PC-9 (cell line): Measurements from ENCODE around the gene GRK4. TPM values are rescaled to one million over a fixed set of nuclear protein-coding genes. Genes with fewer than 3 reads are reported as not detected.

Source experiments
- BruUV-seq: library from RNA; stranded (reverse); fragments of 400-500 nt; replicated peaks from 2 replicates; lab custom pipeline; 2021; lab: Mats Ljungman, UMichigan
- CTCF ChIA-PET: fragments of 300-600 bp; sonication (Branson Sonifier 250); formaldehyde crosslinking; loops from one replicate; lab custom pipeline; 2022; ENCODE audit warnings: antibody characterized with exemption; lab: Charles Lee
- POLR2A ChIA-PET: fragments of 300-600 bp; sonication (Branson Sonifier 250); formaldehyde crosslinking; loops from one replicate; lab custom pipeline; 2022; ENCODE audit warnings: antibody characterized with exemption; ENCODE audit not compliant: unreplicated experiment; lab: Charles Lee
- DNase-seq, 2 experiments: peaks; one replicate each; pipeline versions ENCODE4 v3.0.0 to v3.0.0-alpha.2; 2015 to 2022; ENCODE audit warnings: mixed read lengths in 1 of 2
- H2AFZ ChIP-seq: fragments of 200-600 bp; sonication (generic); 2 replicates; pipeline ENCODE4 v1.8.1; 2017; ENCODE audit warnings: antibody characterized with exemption
- H3F3A ChIP-seq: fragments of 200-600 bp; sonication (generic); 2 replicates; pipeline ENCODE4 v1.8.1; 2017; ENCODE audit warnings: antibody characterized with exemption, mild to moderate bottlenecking, low read depth; ENCODE audit not compliant: insufficient read depth
- H3K27ac ChIP-seq: fragments of 200-600 bp; sonication (generic); 2 replicates; pipeline ENCODE4 v1.6.1; 2016; ENCODE audit warnings: mixed run types
- H3K27me3 ChIP-seq: fragments of 200-600 bp; sonication (generic); 2 replicates; pipeline ENCODE4 v1.6.1; 2016; ENCODE audit warnings: low read depth, mixed run types; ENCODE audit not compliant: insufficient read depth
- H3K36me3 ChIP-seq: fragments of 200-600 bp; sonication (generic); 2 replicates; pipeline ENCODE4 v1.6.1; 2016; ENCODE audit warnings: low read depth, mixed run types
- H3K4me1 ChIP-seq: fragments of 200-600 bp; sonication (generic); replicated peaks from 2 replicates; pipeline ENCODE4 v1.6.1; 2016; ENCODE audit warnings: mixed run types; ENCODE audit not compliant: insufficient read depth
- H3K4me2 ChIP-seq: fragments of 200-600 bp; sonication (generic); 2 replicates; pipeline ENCODE4 v1.6.1; 2017; ENCODE audit warnings: mixed run types
- H3K4me3 ChIP-seq: fragments of 200-600 bp; sonication (generic); 2 replicates; pipeline ENCODE4 v1.6.1; 2016; ENCODE audit warnings: mixed run types
- H3K79me2 ChIP-seq: fragments of 200-600 bp; sonication (generic); 2 replicates; pipeline ENCODE4 v1.6.1; 2017; ENCODE audit warnings: low read depth, mixed run types
- H3K9me2 ChIP-seq: fragments of 200-600 bp; sonication (generic); 2 replicates; pipeline ENCODE4 v1.8.1; 2017; ENCODE audit warnings: mild to moderate bottlenecking; ENCODE audit not compliant: insufficient read depth
- H3K9me3 ChIP-seq: fragments of 200-600 bp; sonication (generic); 2 replicates; pipeline ENCODE4 v1.8.1; 2016; ENCODE audit warnings: low read depth; ENCODE audit not compliant: insufficient read depth
- H4K20me1 ChIP-seq: fragments of 200-600 bp; sonication (generic); 2 replicates; pipeline ENCODE4 v1.8.1; 2017; ENCODE audit not compliant: insufficient read depth
- CTCF ChIP-seq: fragments of 200-600 bp; sonication (generic); conservative IDR thresholded peaks from 2 replicates; pipeline ENCODE4 v1.6.1; 2017; ENCODE audit warnings: mixed run types, antibody characterized with exemption, mild to moderate bottlenecking, moderate library complexity
- EZH2 ChIP-seq: fragments of 200-600 bp; sonication (generic); IDR thresholded peaks from 2 replicates; pipeline ENCODE4 v1.8.0; 2017; ENCODE audit warnings: antibody characterized with exemption, low read depth
- intact Hi-C: fragments of 100-400 bp; cut with micrococcal nuclease; formaldehyde crosslinking; loops from one replicate; pipeline ENCODE4 v1.10.0; 2022; ENCODE audit not compliant: unreplicated experiment
- total RNA-seq: library from RNA; stranded (reverse); gene quantifications from 2 replicates; pipeline ENCODE4 v1.2.3, GENCODE V29; 2021

GRK4 gene
- total RNA-seq, 1 experiment from 2014 or later, result 3.1 TPM

- no TSS peak for BruUV-seq
- H3K4me3 ChIP-seq, result no peak overlapping the region
- no peak for TF ChIP-seq CTCF
- TF ChIP-seq EZH2, result no peak
- CTCF ChIA-PET, result no interaction called here
- H2AFZ ChIP-seq, result no peak overlapping the region
- H3F3A ChIP-seq, result no peaks in the 10 kb centered on the region
- intact Hi-C loops, result no loop called here
- H3K9me2 ChIP-seq, result no peaks in the 10 kb centered on the region
- H3K36me3 ChIP-seq, result no peaks in the 10 kb centered on the region
- POLR2A ChIA-PET, result no interaction called here
- DNase-seq, result no peak
- H3K4me2 ChIP-seq, result no peak overlapping the region
- no peaks in the 10 kb centered on the region for H3K4me1 ChIP-seq
- H3K27ac ChIP-seq, result no peak overlapping the region
- no peaks in the 10 kb centered on the region for H3K79me2 ChIP-seq
- no peaks in the 10 kb centered on the region for H4K20me1 ChIP-seq
- H3K9me3 ChIP-seq, result no peaks in the 10 kb centered on the region
- H3K27me3 ChIP-seq, result no peaks in the 10 kb centered on the region
Measured at GRCh38 chr4:3026540-3026939, 63.2 kb downstream of the GRK4 start.

- BruUV-seq, result no TSS peak
- Histone ChIP-seq H3K36me3 (no peaks in the 10 kb centered on the region), H4K20me1 (no peaks in the 10 kb centered on the region), H3K27me3 (no peaks in the 10 kb centered on the region), H3K9me2 (no peaks in the 10 kb centered on the region), H3K9me3 (no peaks in the 10 kb centered on the region), H3K4me2 (no peak overlapping the region), H3K27ac (no peak overlapping the region), H2AFZ (no peak overlapping the region), H3K4me3 (no peak overlapping the region), H3K79me2 (no peaks in the 10 kb centered on the region), H3F3A (no peaks in the 10 kb centered on the region), H3K4me1 (no peaks in the 10 kb centered on the region)
- intact Hi-C loops, result no loop called here
- ChIA-PET POLR2A (no interaction called here), CTCF (no interaction called here)
- no peak for DNase-seq
- TF ChIP-seq EZH2 (no peak), CTCF (no peak)
Measured at GRCh38 chr4:3029464-3029863, 66.1 kb downstream of the GRK4 start.

- CTCF ChIA-PET, result interaction anchor here (0.6 to 1.4 kb wide), 2 partner anchors 7 to 22 kb away, joined by 3 to 4 read pairs; no protein-coding TSS in a partner anchor
- no peak overlapping the region for H3K4me2 ChIP-seq
- intact Hi-C loops, result no loop called here
Measured at GRCh38 chr4:3030566-3031356, 67.4 kb downstream of the GRK4 start.

More at GRCh38 chr4:3030566-3031356, 67.4 kb downstream of the GRK4 start:
- H3K27me3 ChIP-seq, result no peaks in the 10 kb centered on the region
- H3K4me3 ChIP-seq, result no peak overlapping the region
- no peaks in the 10 kb centered on the region for H3K9me2 ChIP-seq
- H3F3A ChIP-seq, result no peaks in the 10 kb centered on the region
- H3K36me3 ChIP-seq, result no peaks in the 10 kb centered on the region
- no peak overlapping the region for H2AFZ ChIP-seq
- POLR2A ChIA-PET, result no interaction called here
- no peaks in the 10 kb centered on the region for H3K9me3 ChIP-seq
- no peak for DNase-seq
- H3K79me2 ChIP-seq, result no peaks in the 10 kb centered on the region
- no peak overlapping the region for H3K27ac ChIP-seq
- no peaks in the 10 kb centered on the region for H3K4me1 ChIP-seq
- no TSS peak for BruUV-seq
- H4K20me1 ChIP-seq, result no peaks in the 10 kb centered on the region
- TF ChIP-seq EZH2 (no peak), CTCF (no peak)
